ENCODE measurements around the gene OR2A42. TPM values are rescaled to one million over a fixed set of nuclear protein-coding genes. Genes with fewer than 3 reads are reported as not detected.
"Not testable (repeated sequence)": the region's sequence is repeated elsewhere in the genome, so short reads cannot be mapped to it uniquely, and the experiment has no call there.

Gene OR2A42
- total RNA-seq, 2 experiments from 2014 or later: not detected

DNA sequence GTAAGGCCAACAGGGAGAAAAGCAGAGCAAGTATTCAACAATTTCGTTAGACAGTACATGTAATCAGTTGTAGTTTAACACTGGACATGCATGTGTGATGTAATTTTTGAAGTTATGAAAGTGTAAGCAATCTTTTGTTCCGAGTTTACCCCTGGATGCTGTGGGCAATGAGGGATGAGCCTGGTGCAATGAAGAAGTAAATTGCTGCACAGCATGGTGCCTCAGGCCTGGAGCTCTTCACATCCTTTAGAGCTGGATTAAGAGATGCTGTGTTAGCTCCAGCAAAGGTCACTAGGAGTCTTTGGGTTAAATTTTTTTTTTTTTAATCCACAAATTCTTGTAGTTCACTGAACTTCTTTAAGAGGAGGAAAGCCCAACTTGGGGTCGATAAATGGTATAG lies 36.3 kb downstream of the OR2A42 start:
- CTCF ChIA-PET: not testable (repeated sequence)

DNA sequence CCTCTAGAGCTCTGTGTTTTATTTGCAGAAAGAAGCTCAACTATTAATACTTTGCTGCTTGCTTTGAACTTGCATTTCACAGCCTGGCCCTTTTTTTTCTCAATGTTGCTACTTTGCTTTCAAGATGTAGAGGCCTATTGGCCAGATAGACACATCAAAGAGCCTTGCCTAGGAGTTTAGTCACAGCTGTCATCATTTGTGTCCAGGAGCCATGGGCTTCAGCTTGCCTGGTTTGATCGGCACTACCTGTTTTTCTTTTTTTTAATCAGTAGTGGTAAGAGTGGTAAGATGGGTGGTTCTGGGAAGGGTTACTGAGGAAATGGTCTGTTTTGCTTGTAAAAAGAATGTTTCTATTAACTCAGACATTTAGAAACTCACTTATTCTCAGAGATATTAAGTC lies 37.4 kb downstream of the OR2A42 start:
- DNase-seq; H3K4me3 Mint-ChIP-seq; H3K36me3 Mint-ChIP-seq; CTCF ChIA-PET; H3K9me3 Mint-ChIP-seq (ENCODE audit: low read depth); H3K27me3 Mint-ChIP-seq; H3K27ac Mint-ChIP-seq; H3K4me1 Mint-ChIP-seq: not testable (repeated sequence)
- ATAC-seq: peak; percentile 86

More for the DNA sequence above, 36.3 kb downstream of the OR2A42 start:
- not testable (repeated sequence) for H3K27ac Mint-ChIP-seq; DNase-seq; H3K36me3 Mint-ChIP-seq; H3K9me3 Mint-ChIP-seq (ENCODE audit: low read depth); H3K27me3 Mint-ChIP-seq; H3K4me1 Mint-ChIP-seq; H3K4me3 Mint-ChIP-seq; ATAC-seq

GRCh38 chr7:144198934-144199333 lies 40.5 kb downstream of the OR2A42 start:
- DNase-seq; CTCF ChIA-PET; H3K27me3 Mint-ChIP-seq; H3K27ac Mint-ChIP-seq; H3K4me3 Mint-ChIP-seq; H3K9me3 Mint-ChIP-seq (ENCODE audit: low read depth); ATAC-seq; H3K4me1 Mint-ChIP-seq; H3K36me3 Mint-ChIP-seq: not testable (repeated sequence)

GRCh38 chr7:144195212-144195872 lies 44.1 kb downstream of the OR2A42 start, which contains the start of gene ARHGEF35:
Gene ARHGEF35, minus strand, starts transcription at chr7:144195833. Its CDS starts 7,450 bp downstream, at chr7:144188383.
- H3K27ac Mint-ChIP-seq; H3K9me3 Mint-ChIP-seq (ENCODE audit: low read depth); H3K36me3 Mint-ChIP-seq; CTCF ChIA-PET; H3K4me1 Mint-ChIP-seq; H3K27me3 Mint-ChIP-seq; H3K4me3 Mint-ChIP-seq; DNase-seq: not testable (repeated sequence)
- peak; percentile 76 for ATAC-seq

DNA sequence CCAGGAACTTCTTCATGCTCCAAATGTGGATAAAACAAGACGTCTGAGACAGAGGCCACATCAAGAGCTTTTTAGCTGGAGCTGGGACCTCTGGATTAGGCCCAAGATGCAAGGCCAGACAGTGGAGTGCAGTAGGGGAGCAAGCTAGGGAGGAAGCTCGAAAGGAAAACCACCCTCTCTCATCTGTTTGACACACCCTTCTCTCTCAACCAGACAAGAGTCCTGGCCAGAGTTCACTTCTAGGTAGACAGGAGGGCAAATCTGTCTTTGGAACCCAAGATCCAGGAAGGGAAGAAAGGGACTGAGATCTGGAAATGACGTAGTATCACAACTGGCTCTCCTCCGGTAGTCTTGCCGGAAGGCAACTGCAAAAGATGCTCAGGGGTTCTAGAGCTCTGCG lies 45.0 kb downstream of the OR2A42 start:
- H3K4me3 Mint-ChIP-seq; DNase-seq; H3K27me3 Mint-ChIP-seq; H3K36me3 Mint-ChIP-seq; ATAC-seq; H3K4me1 Mint-ChIP-seq; H3K9me3 Mint-ChIP-seq (ENCODE audit: low read depth); H3K27ac Mint-ChIP-seq; CTCF ChIA-PET: not testable (repeated sequence)

DNA sequence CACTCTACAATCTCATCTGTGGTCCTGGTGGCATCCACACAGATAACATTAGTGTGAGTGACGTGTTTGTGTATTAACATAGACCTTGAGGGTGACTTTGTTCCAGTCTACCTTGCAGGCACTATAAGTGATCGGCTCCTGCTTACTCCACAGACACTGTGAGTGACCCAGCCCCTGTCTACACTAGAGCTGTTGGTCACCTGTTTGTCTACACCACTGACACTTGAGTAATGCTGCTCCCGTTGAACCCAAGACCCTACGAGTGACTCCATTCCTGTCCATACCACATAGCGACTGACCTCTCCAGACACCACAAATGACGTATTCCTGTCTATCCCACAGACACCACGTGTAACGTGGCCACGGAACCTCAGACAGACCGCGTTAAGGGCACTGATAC lies 45.6 kb downstream of the OR2A42 start:
- H3K27ac Mint-ChIP-seq; ATAC-seq; H3K36me3 Mint-ChIP-seq; H3K4me1 Mint-ChIP-seq; H3K9me3 Mint-ChIP-seq (ENCODE audit: low read depth); H3K4me3 Mint-ChIP-seq; H3K27me3 Mint-ChIP-seq; CTCF ChIA-PET; DNase-seq: not testable (repeated sequence)

DNA sequence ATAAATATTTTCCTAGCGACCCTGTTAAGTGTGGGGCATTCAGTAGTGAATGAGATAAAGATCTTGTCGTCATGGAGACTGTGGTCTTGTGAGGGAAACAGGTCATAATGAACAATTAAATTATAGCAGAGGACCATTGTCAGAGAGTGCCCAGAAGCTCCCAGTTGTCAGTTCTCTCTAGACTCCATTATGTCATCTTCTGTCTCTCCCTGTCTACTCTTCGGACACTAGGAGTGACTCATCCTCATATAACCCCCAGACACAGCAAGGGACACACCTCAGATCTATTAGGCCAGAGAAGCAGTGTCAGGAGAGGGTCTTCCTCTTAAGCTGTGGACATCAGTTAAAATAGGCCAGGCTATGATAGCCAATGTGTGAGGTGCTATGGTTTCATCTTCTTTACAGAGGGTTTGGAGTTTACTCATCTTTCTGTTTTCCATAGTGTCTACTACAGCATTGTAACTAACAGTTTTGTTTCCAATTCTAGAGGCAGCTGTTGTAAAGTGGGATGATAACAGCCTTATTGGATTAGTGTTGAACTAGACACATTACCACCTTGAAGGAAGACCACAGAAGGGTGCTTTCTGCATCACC lies 50.7 kb downstream of the OR2A42 start:
- ATAC-seq: peak; percentile 57
- H3K27me3 Mint-ChIP-seq; H3K9me3 Mint-ChIP-seq (ENCODE audit: low read depth); H3K4me3 Mint-ChIP-seq; DNase-seq; H3K4me1 Mint-ChIP-seq; H3K36me3 Mint-ChIP-seq; H3K27ac Mint-ChIP-seq; CTCF ChIA-PET: not testable (repeated sequence)

DNA sequence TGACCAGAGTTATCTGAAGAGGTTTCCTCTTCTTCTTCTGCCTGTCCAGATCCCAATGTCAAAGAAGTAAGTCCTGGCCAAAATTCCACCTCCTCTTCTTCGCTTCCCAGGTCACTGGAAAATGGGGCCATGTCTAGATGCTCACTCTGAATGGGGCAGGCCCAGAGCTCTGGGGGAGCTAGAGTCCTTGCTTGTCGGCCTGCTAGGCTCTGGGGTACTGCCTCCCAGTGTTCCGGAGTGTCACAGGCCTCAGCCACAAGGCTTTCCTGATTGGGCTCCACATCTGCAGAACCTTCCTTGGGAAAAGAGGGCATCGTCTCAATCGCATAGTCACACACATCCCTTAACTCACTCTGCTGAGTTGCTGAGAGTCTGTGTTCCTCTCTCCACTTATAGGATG lies 51.6 kb downstream of the OR2A42 start:
- CTCF ChIA-PET; H3K27me3 Mint-ChIP-seq; H3K27ac Mint-ChIP-seq; ATAC-seq; DNase-seq; H3K36me3 Mint-ChIP-seq; H3K4me3 Mint-ChIP-seq; H3K4me1 Mint-ChIP-seq; H3K9me3 Mint-ChIP-seq (ENCODE audit: low read depth): not testable (repeated sequence)

DNA sequence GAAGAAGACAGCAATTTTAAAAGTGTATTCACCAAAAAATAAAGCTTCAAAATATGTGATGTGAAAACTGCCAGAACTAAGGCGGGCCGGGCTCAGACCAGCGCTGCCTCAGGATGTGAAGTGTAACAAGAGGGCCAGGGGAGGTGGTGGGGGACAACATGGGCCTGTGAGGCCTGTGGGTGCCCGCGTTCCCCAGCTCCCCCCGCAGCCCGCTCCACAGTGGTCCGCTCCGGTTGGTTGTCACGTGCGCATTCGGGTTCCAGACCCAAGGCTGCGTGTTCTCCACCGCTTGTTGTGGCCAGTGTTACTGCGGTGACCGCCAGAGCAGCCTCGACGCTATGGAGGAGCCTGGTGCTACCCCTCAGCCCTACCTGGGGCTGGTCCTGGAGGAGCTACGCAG lies 56.2 kb downstream of the OR2A42 start, which contains the start of gene CTAGE4:
TSS of gene CTAGE4 (plus strand) at position 301 of the 400 bp plus-strand sequence. CDS start at position 339, 38 bp downstream.
- ATAC-seq; H3K4me3 Mint-ChIP-seq; CTCF ChIA-PET; H3K27ac Mint-ChIP-seq; H3K9me3 Mint-ChIP-seq (ENCODE audit: low read depth); H3K36me3 Mint-ChIP-seq; DNase-seq; H3K4me1 Mint-ChIP-seq; H3K27me3 Mint-ChIP-seq: not testable (repeated sequence)

DNA sequence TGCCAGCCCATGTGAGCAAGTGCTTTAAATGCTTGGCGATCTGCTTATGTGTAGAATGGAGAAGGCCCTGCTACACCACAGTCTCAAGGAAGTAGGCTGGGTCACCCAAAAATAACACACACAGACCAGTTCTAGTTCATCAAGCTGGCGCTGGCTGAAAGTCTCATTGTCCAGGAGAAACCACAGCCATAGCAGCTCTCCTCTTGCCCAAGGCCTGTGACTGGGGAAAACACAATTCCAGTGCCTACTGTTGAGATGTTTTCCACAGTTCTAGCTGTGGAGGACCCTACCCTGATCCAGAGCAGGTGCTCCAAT lies 60.3 kb downstream of the OR2A42 start:
- H3K4me1 Mint-ChIP-seq; ATAC-seq; H3K4me3 Mint-ChIP-seq; DNase-seq; H3K9me3 Mint-ChIP-seq (ENCODE audit: low read depth); CTCF ChIA-PET; H3K36me3 Mint-ChIP-seq; H3K27me3 Mint-ChIP-seq; H3K27ac Mint-ChIP-seq: not testable (repeated sequence)

DNA sequence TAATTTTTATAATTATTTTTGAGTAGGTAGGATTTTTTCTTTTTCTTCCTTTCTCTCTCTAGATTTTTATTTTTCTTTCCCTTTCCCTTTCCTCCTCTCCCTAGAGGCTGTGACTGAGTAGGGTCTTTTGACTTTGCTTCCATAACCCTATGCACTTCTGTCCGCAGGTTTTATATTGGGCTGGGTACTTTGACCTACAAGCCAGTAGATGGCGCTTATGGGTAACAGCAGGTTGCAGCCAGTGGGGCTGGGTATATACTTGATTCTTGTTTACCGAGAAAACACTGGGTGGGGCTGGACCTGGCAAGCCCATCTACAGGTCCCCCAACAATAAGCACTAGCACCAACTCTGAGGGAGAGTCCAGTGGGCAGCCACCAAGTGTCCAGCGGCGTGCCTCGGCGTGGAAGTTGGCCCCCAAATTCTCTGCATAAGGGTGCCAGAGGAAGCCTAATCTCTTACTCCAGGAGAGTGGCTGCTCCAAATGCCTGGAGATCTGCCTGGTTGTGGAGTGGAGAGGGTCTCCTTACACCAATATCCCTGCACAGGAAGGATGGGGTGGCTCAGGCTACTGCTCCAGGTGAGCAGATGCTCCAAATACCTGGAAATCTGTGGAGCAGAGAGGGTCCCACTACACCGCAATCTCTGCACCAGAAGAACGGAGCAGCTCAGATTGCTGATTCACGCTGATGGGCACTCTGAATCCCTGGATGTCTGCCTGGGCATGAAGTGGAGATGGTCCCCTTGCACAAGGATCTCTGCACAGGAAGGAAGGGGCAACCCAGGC lies 60.8 kb downstream of the OR2A42 start:
- H3K27me3 Mint-ChIP-seq; H3K9me3 Mint-ChIP-seq (ENCODE audit: low read depth); H3K4me3 Mint-ChIP-seq; H3K36me3 Mint-ChIP-seq; H3K4me1 Mint-ChIP-seq; H3K27ac Mint-ChIP-seq: not testable (repeated sequence)
- CTCF ChIA-PET: interaction anchor here (1.2 to 1.6 kb wide), 2 partner anchors 207 to 212 kb away, joined by 3 to 8 read pairs; no protein-coding TSS in a partner anchor
- peak; percentile 84 for ATAC-seq
- DNase-seq: peak; percentile 49

Measured in activated CD8-positive, alpha-beta memory T cell treated with anti-CD3 and anti-CD28 coated beads, Interleukin-2, amount 10 ng/mL, durations not matched to agents 7 days and 5 days (primary cell).